Measurements from ENCODE around the gene TLE4. TPM values are rescaled to one million over a fixed set of nuclear protein-coding genes. Genes with fewer than 3 reads are reported as not detected.
"Not testable (repeated sequence)": the region's sequence is repeated elsewhere in the genome, so short reads cannot be mapped to it uniquely, and the experiment has no call there.

TLE4 gene
- total and polyA plus RNA-seq, 10 of the 15 experiments (the other 5 are each of a cell fraction or from before 2014, with no cell fraction given) = 5.3 to 53.3 (median 23.3) TPM

DNA sequence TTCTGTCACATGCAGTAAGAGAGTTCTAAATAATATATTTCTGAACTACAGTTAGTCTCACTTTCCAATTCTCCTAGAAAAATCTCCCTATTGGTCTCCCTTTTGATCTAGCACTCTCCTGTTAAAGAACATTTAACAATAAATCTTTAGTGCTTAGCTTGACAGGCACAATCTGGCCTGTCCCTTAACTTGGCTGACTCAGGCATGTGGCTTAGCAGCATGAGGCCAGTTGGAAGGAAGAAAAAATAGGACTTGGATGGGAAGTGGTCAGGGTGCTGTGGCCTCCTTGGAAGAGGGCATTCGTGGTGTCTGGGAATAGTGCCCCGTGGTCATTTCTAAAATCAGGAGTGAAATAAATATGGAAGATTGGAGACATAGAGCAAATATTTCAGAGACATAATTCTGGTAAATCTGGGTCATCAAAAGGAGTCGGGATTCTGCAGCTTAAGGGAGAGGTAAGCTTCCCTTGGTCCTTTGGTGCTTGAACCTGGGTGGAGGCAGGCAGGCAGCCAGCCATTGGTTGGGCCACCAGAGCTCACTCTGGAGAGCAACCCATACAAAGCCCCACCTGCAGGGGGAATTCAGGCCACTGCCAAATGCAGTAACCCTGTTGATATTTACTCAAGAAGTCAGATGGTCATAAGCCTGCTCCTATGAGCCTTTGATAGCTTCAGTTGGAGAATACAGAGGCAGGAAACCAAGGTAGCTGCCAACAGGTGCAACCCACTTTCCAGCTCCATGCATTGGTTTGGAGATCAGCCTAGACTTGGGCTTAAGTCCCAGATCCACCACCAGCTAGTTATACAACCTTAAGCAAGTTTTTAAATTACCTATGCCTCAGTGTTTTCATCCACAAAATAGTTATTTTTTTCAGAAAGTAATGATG lies 28.8 kb upstream of the TLE4 start (continued):
- TF ChIP-seq TCF12 (IDR thresholded peaks at IDR 0.05; ENCODE audit: low read depth, low read length) = no peak
- TF ChIP-seq CEBPB (IDR thresholded peaks at IDR 0.05; ENCODE audit: borderline replicate concordance in 1 of 2, low read depth in 2 of 2, low read length in 2 of 2) = no peak
- no peak for TF ChIP-seq DPF2 (IDR thresholded peaks at IDR 0.05)
- TF ChIP-seq CBX5 (IDR thresholded peaks at IDR 0.05; ENCODE audit: low read depth) = no peak
- no peak for TF ChIP-seq STAT3 (IDR thresholded peaks at IDR 0.05; ENCODE audit: low read depth, low read length)

GRCh38 chr9:79544375-79544774 lies 27.4 kb upstream of the TLE4 start:
- H3K4me1 ChIP-seq (ENCODE audit: control insufficient read depth, insufficient read depth, low read length); FAIRE-seq; intact Hi-C loops (cut with micrococcal nuclease; ENCODE audit: unreplicated experiment); H3K4me2 ChIP-seq (ENCODE audit: control insufficient read depth, insufficient read depth); H2AFZ ChIP-seq (ENCODE audit: control insufficient read depth, low read depth, low read length); H3K4me3 ChIP-seq; H3K27me3 ChIP-seq (replicated peaks in 1 of 2; ENCODE audit: control insufficient read depth in 2 of 2, insufficient read depth in 2 of 2, low read length in 1 of 2); H3K36me3 ChIP-seq (ENCODE audit: control insufficient read depth in 2 of 2, insufficient read depth in 2 of 2, low read length in 1 of 2); H4K20me1 ChIP-seq (ENCODE audit: control insufficient read depth, insufficient read depth); SMC1A ChIA-PET (ENCODE audit: uncharacterized antibody, unreplicated experiment); DNase-seq (ENCODE audit: low read depth, low spot score); H3K9ac ChIP-seq (ENCODE audit: control insufficient read depth, insufficient read depth, low read length); H3K79me2 ChIP-seq (ENCODE audit: control insufficient read depth, insufficient read depth, low read length); H3K27ac ChIP-seq (ENCODE audit: control insufficient read depth, insufficient read depth); RAD21 ChIA-PET (ENCODE audit: unreplicated experiment); H3K9me3 ChIP-seq (replicated peaks; ENCODE audit: control insufficient read depth, insufficient read depth, low read length); ATAC-seq; in situ Hi-C loops (cut with MboI); POLR2A ChIA-PET; BruUV-seq (replicated peaks); CTCF ChIA-PET: not testable (repeated sequence)
- 41% methylated on average over 5 of the region's 7 CpGs for WGBS (ENCODE audit: insufficient coverage, insufficient replicate concordance, low lambda C conversion rate, missing lambda C conversion rate)

- SMC1A ChIA-PET (ENCODE audit: uncharacterized antibody, unreplicated experiment) = no interaction called here
- Histone ChIP-seq H3K4me1 (ENCODE audit: control insufficient read depth, insufficient read depth, low read length) (no peaks in the 10 kb centered on the region), H3K9ac (ENCODE audit: control insufficient read depth, insufficient read depth, low read length) (no peak overlapping the region), H3K27me3 (replicated peaks in 1 of 2; ENCODE audit: control insufficient read depth in 2 of 2, insufficient read depth in 2 of 2, low read length in 1 of 2) (no peaks in the 10 kb centered on the region), H3K27ac (ENCODE audit: control insufficient read depth, insufficient read depth) (no peak overlapping the region), H3K9me3 (replicated peaks; ENCODE audit: control insufficient read depth, insufficient read depth, low read length) (no peaks in the 10 kb centered on the region), H4K20me1 (ENCODE audit: control insufficient read depth, insufficient read depth) (no peaks in the 10 kb centered on the region), H3K36me3 (ENCODE audit: control insufficient read depth in 2 of 2, insufficient read depth in 2 of 2, low read length in 1 of 2) (no peaks in the 10 kb centered on the region), H2AFZ (ENCODE audit: control insufficient read depth, low read depth, low read length) (no peak overlapping the region), H3K79me2 (ENCODE audit: control insufficient read depth, insufficient read depth, low read length) (no peaks in the 10 kb centered on the region), H3K4me2 (ENCODE audit: control insufficient read depth, insufficient read depth) (no peak overlapping the region), H3K4me3 (no peak overlapping the region)
- FAIRE-seq (no peak), ATAC-seq (no peak), DNase-seq (ENCODE audit: low read depth, low spot score) (no peak)
- POLR2A ChIA-PET = no interaction called here
- BruUV-seq (replicated peaks) = no TSS peak
- in situ Hi-C loops (cut with MboI) = no loop called here
- RAD21 ChIA-PET (ENCODE audit: unreplicated experiment) = interaction anchor here (0.8 kb wide), 1 partner anchor 10 kb away, joined by 3 read pairs; no protein-coding TSS in a partner anchor
- intact Hi-C loops (cut with micrococcal nuclease; ENCODE audit: unreplicated experiment) = no loop called here
- WGBS (ENCODE audit: insufficient coverage, insufficient replicate concordance, low lambda C conversion rate, missing lambda C conversion rate) = 26% methylated on average over 4 of the region's 4 CpGs
- CTCF ChIA-PET = no interaction called here
- TF ChIP-seq ZNF592 (IDR thresholded peaks at IDR 0.05) (no peak), MTA2 (IDR thresholded peaks at IDR 0.05; ENCODE audit: low read depth) (no peak), SREBF1 (IDR thresholded peaks at IDR 0.05; ENCODE audit: low read length) (no peak), MXI1 (IDR thresholded peaks at IDR 0.05; ENCODE audit: low read depth, low read length) (no peak), CHD1 (IDR thresholded peaks at IDR 0.05; ENCODE audit: low read depth, low read length) (no peak)
- TF ChIP-seq, protein P1, sequence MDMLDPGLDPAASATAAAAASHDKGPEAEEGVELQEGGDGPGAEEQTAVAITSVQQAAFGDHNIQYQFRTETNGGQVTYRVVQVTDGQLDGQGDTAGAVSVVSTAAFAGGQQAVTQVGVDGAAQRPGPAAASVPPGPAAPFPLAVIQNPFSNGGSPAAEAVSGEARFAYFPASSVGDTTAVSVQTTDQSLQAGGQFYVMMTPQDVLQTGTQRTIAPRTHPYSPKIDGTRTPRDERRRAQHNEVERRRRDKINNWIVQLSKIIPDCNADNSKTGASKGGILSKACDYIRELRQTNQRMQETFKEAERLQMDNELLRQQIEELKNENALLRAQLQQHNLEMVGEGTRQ (IDR thresholded peaks at IDR 0.05; ENCODE audit: borderline replicate concordance, low read depth, low read length) = no peak
Observed at GRCh38 chr9:79551586-79551985, 20.2 kb upstream of the TLE4 start.
